IMR-90 (cell line): ENCODE results near the gene APCDD1.

Source experiments
- CTCF ChIP-seq: conservative IDR thresholded peaks from 2 replicates; pipeline ENCODE4 v1.5.1; 2012; ENCODE audit warnings: mild to moderate bottlenecking, low read depth, low read length, improper control_type of control experiment
- ELK1 ChIP-seq: fragments of 150-350 bp; IDR thresholded peaks from 2 replicates; pipeline ENCODE4 v1.6.1; 2016; ENCODE audit warnings: low read depth, mild to moderate bottlenecking, low read length, moderate library complexity, borderline replicate concordance
- FOS ChIP-seq: fragments of 150-350 bp; IDR thresholded peaks from 2 replicates; pipeline ENCODE4 v1.6.1; 2016; ENCODE audit warnings: low read depth, low read length
- MAZ ChIP-seq: IDR thresholded peaks from 2 replicates; pipeline ENCODE4 v1.6.1; 2012; ENCODE audit warnings: low read depth, mild to moderate bottlenecking, low read length, improper control_type of control experiment, moderate library complexity, borderline replicate concordance
- MXI1 ChIP-seq: IDR thresholded peaks from 2 replicates; pipeline ENCODE4 v1.6.1; 2012; ENCODE audit warnings: low read depth, mild to moderate bottlenecking, low read length, moderate library complexity, borderline replicate concordance
- POLR2A ChIP-seq: IDR thresholded peaks from 2 replicates; pipeline ENCODE4 v1.6.1; 2012; ENCODE audit warnings: mild to moderate bottlenecking, low read depth, low read length
- RFX5 ChIP-seq: IDR thresholded peaks from 2 replicates; pipeline ENCODE4 v1.8.0; 2012; ENCODE audit warnings: low read depth, mild to moderate bottlenecking, low read length, moderate library complexity

- TF ChIP-seq CTCF, result no peak
- no peak for TF ChIP-seq MXI1
- TF ChIP-seq POLR2A, result no peak
- no peak for TF ChIP-seq ELK1
- no peak for TF ChIP-seq RFX5
- TF ChIP-seq MAZ, result no peak
- no peak for TF ChIP-seq FOS
Observed at GRCh38 chr18:10455726-10456453, 1.5 kb downstream of the APCDD1 start.
